DND-41 (cell line): ENCODE measurements around the gene KRTAP1-3.
"Not testable (repeated sequence)": the region's sequence is repeated elsewhere in the genome, so short reads cannot be mapped to it uniquely, and the experiment has no call there.

Source experiments
- ATAC-seq: fragments of 200-7000 bp; cut with Tn5 transposase; 3 replicates; pipeline ENCODE4 v1.9.1; 2021; ENCODE audit warnings: low read depth; ENCODE audit not compliant: insufficient read depth
- DNase-seq: peaks from one replicate; pipeline ENCODE4 v3.0.0-alpha.2; 2020
- H2AFZ ChIP-seq: 2 replicates; pipeline ENCODE4 v1.6.0; 2012; ENCODE audit warnings: low read depth, low read length
- H3K27ac ChIP-seq: 2 replicates; pipeline ENCODE4 v1.5.1; 2012; ENCODE audit warnings: low read length, inconsistent platforms
- H3K27me3 ChIP-seq: fragments of 200-600 bp; sonication (generic); 2 replicates; pipeline ENCODE4 v1.6.0; 2012; ENCODE audit warnings: low read length, mild to moderate bottlenecking, inconsistent platforms; ENCODE audit not compliant: insufficient read depth, poor library complexity
- H3K36me3 ChIP-seq: 2 replicates; pipeline ENCODE4 v1.5.1; 2012; ENCODE audit warnings: low read length, inconsistent platforms; ENCODE audit not compliant: insufficient read depth
- H3K4me1 ChIP-seq: 2 replicates; pipeline ENCODE4 v1.5.1; 2012; ENCODE audit warnings: mild to moderate bottlenecking, low read length; ENCODE audit not compliant: insufficient read depth
- H3K4me2 ChIP-seq: 2 replicates; pipeline ENCODE4 v1.6.0; 2012; ENCODE audit warnings: mild to moderate bottlenecking, moderate library complexity, low read length, inconsistent platforms; ENCODE audit not compliant: insufficient read depth
- H3K4me3 ChIP-seq, 2 experiments: fragments of 200-600 bp in 1 of 2; shearing (Covaris generic) in 1 of 2; 2 replicates each; pipeline ENCODE4 v1.5.1; 2012 to 2016; ENCODE audit warnings: inconsistent platforms in 2 of 2, low read length in 2 of 2, mild to moderate bottlenecking in 2 of 2, low read depth in 1 of 2, moderate library complexity in 1 of 2
- H3K79me2 ChIP-seq: 2 replicates; pipeline ENCODE4 v1.6.0; 2012; ENCODE audit warnings: low read length, inconsistent platforms; ENCODE audit not compliant: insufficient read depth
- H3K9ac ChIP-seq: 2 replicates; pipeline ENCODE4 v1.6.0; 2012; ENCODE audit warnings: low read depth, mild to moderate bottlenecking, inconsistent platforms, low read length, moderate library complexity
- H3K9me3 ChIP-seq: 2 replicates; pipeline ENCODE4 v1.5.1; 2012; ENCODE audit warnings: low read length, moderate library complexity, mild to moderate bottlenecking, inconsistent platforms; ENCODE audit not compliant: insufficient read depth, severe bottlenecking
- H4K20me1 ChIP-seq: 2 replicates; pipeline ENCODE4 v1.6.0; 2012; ENCODE audit warnings: low read length; ENCODE audit not compliant: insufficient read depth
- CTCF ChIP-seq: IDR thresholded peaks from 2 replicates; pipeline ENCODE4 v1.5.1; 2012; ENCODE audit warnings: borderline replicate concordance, low read length, moderate library complexity, mild to moderate bottlenecking; ENCODE audit not compliant: poor library complexity, severe bottlenecking; ENCODE audit errors: extremely low read depth
- EZH2 ChIP-seq: IDR thresholded peaks from 3 replicates; pipeline ENCODE4 v1.6.1; 2012; ENCODE audit warnings: borderline replicate concordance, low read depth, mild to moderate bottlenecking, moderate library complexity, low read length, inconsistent platforms; ENCODE audit not compliant: severe bottlenecking

Gene KRTAP1-3

GRCh38 chr17:41002814-41003213 is 31.9 kb downstream of the KRTAP1-3 start:
- Histone ChIP-seq H4K20me1 (no peaks in the 10 kb centered on the region), H3K9me3 (no peaks in the 10 kb centered on the region), H3K27ac (no peak overlapping the region), H2AFZ (no peak overlapping the region), H3K4me2 (no peak overlapping the region), H3K4me1 (no peaks in the 10 kb centered on the region), H3K79me2 (no peaks in the 10 kb centered on the region), H3K9ac (no peak overlapping the region), H3K4me3 (no peak overlapping the region), H3K27me3 (peaks cover 27% of the 10 kb centered on the region), H3K36me3 (no peaks in the 10 kb centered on the region)
- no peak for ATAC-seq
- TF ChIP-seq EZH2 (no peak), CTCF (no peak)
- no peak for DNase-seq

DNA sequence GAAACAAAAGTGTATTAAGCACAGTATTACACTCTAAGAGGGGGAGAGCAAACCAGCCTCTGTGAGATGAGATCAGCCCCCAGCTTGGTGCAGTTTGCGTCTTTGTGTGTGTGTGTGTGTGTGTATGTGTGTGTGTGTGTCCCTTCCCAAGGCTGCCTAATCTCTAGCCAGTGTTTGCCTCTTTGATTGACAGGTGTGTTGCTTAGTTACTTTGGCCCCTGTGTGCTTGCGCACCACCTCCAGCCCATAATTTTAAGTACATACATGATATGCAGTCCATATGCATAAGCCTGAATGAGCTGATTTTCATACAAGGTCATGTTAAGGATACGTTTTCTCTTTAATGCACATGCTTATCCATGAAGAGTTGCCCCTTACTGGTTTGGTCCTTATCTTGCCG is 32.9 kb downstream of the KRTAP1-3 start:
- H2AFZ ChIP-seq = no peak overlapping the region
- no peaks in the 10 kb centered on the region for H3K9me3 ChIP-seq
- TF ChIP-seq EZH2 = no peak
- no peak for TF ChIP-seq CTCF
- no peaks in the 10 kb centered on the region for H3K36me3 ChIP-seq
- no peak for ATAC-seq
- H3K9ac ChIP-seq = no peak overlapping the region
- no peak overlapping the region for H3K4me2 ChIP-seq
- no peak for DNase-seq
- H3K4me1 ChIP-seq = no peaks in the 10 kb centered on the region
- H3K27ac ChIP-seq = no peak overlapping the region
- H3K4me3 ChIP-seq = no peak overlapping the region
- H3K79me2 ChIP-seq = no peaks in the 10 kb centered on the region
- peaks cover 37% of the 10 kb centered on the region for H3K27me3 ChIP-seq
- no peaks in the 10 kb centered on the region for H4K20me1 ChIP-seq

GRCh38 chr17:40999563-40999962 is 35.1 kb downstream of the KRTAP1-3 start, which contains the start of gene KRTAP3-2:
Gene KRTAP3-2 (minus strand): TSS chr17:40999906. CDS start chr17:40999853, 53 bp downstream.
- H3K9ac ChIP-seq, DNase-seq, H3K79me2 ChIP-seq, H2AFZ ChIP-seq, ATAC-seq, H3K4me2 ChIP-seq, H3K9me3 ChIP-seq, H3K36me3 ChIP-seq, H3K27ac ChIP-seq, H4K20me1 ChIP-seq, H3K4me1 ChIP-seq, H3K4me3 ChIP-seq: not testable (repeated sequence)
- peaks cover 34% of the 10 kb centered on the region for H3K27me3 ChIP-seq

DNA sequence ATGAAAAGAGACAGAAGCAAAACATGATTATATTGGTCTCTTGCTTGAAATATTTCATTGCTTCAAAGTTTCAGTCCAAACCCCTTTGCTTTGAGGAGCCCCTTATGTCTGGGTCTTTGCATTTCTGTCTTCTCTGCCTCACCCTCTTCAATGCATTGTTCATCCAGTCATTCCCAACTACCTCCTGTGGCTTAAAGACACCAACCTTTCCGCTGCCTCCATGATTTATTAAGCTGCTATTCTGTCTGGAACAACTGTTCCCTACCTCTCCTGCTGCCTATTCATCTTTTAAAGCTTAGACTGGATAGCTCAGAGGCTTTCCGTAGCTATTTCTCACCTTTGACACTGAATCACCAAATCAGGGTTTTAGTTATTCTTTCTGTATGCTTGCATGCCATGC is 37.3 kb downstream of the KRTAP1-3 start:
- no peak for TF ChIP-seq EZH2
- no peak for TF ChIP-seq CTCF
- no peak overlapping the region for H3K4me2 ChIP-seq
- no peak overlapping the region for H3K9ac ChIP-seq
- no peak for ATAC-seq
- no peaks in the 10 kb centered on the region for H3K4me1 ChIP-seq
- no peaks in the 10 kb centered on the region for H3K79me2 ChIP-seq
- no peak overlapping the region for H3K27ac ChIP-seq
- H4K20me1 ChIP-seq = no peaks in the 10 kb centered on the region
- H3K36me3 ChIP-seq = no peaks in the 10 kb centered on the region
- H3K27me3 ChIP-seq = peaks cover 41% of the 10 kb centered on the region
- no peak overlapping the region for H2AFZ ChIP-seq
- H3K9me3 ChIP-seq = no peaks in the 10 kb centered on the region
- no peak overlapping the region for H3K4me3 ChIP-seq
- no peak for DNase-seq
